H1 (cell line): ENCODE data around the gene NR2E3. TPM values are rescaled to one million over a fixed set of nuclear protein-coding genes. Genes with fewer than 3 reads are reported as not detected.

Source experiments
- CTCF ChIA-PET: fragments of 300-600 bp; sonication (Branson Sonifier 250); formaldehyde crosslinking; loops from one replicate; lab custom pipeline; 2021; ENCODE audit not compliant: partially characterized antibody; lab: Charles Lee
- POLR2A ChIA-PET: fragments of 300-600 bp; sonication (Branson Sonifier 250); formaldehyde crosslinking; loops from one replicate; lab custom pipeline; 2021; ENCODE audit warnings: inconsistent platforms; ENCODE audit not compliant: partially characterized antibody; lab: Charles Lee
- DNase-seq, 2 experiments: peaks; one replicate each; pipeline versions ENCODE4 v3.0.0 to v3.0.0-alpha.2; 2010 to 2022; ENCODE audit warnings: low spot score in 2 of 2, low read depth in 1 of 2, mixed read lengths in 1 of 2
- FAIRE-seq: peaks from 2 replicates; lab custom pipeline; 2011; peaks lifted over from hg19 to GRCh38; lab: Jason Lieb, UNC
- H2AFZ ChIP-seq: 2 replicates; pipeline ENCODE4 v1.8.1; 2012; ENCODE audit warnings: low read length, inconsistent platforms
- H2AK5ac ChIP-seq: 2 replicates; pipeline ENCODE4 v1.6.1; 2013; ENCODE audit warnings: low read depth, low read length
- H2BK120ac ChIP-seq: replicated peaks from 2 replicates; pipeline ENCODE3; 2013; ENCODE audit warnings: low read depth, low read length, inconsistent platforms
- H2BK12ac ChIP-seq: 2 replicates; pipeline ENCODE4 v1.6.1; 2013; ENCODE audit warnings: low read depth, low read length
- H2BK15ac ChIP-seq: 2 replicates; pipeline ENCODE4 v1.6.1; 2013; ENCODE audit warnings: low read length
- H2BK20ac ChIP-seq: 2 replicates; pipeline ENCODE4 v1.6.1; 2013; ENCODE audit warnings: low read length
- H2BK5ac ChIP-seq: 2 replicates; pipeline ENCODE4 v1.6.1; 2013; ENCODE audit warnings: low read depth, low read length
- H3K14ac ChIP-seq: 2 replicates; pipeline ENCODE4 v1.6.1; 2013; ENCODE audit warnings: inconsistent platforms; ENCODE audit not compliant: insufficient read length
- H3K18ac ChIP-seq: 2 replicates; pipeline ENCODE4 v1.6.1; 2013; ENCODE audit warnings: low read length; ENCODE audit errors: extremely low read depth
- H3K23ac ChIP-seq: 2 replicates; pipeline ENCODE4 v1.6.1; 2013; ENCODE audit warnings: inconsistent platforms; ENCODE audit not compliant: insufficient read length
- H3K23me2 ChIP-seq: 2 replicates; pipeline ENCODE4 v1.6.1; 2013; ENCODE audit warnings: low read depth, low read length
- H3K27ac ChIP-seq: 2 replicates; pipeline ENCODE4 v1.6.1; 2011; ENCODE audit warnings: low read depth, low read length, inconsistent platforms
- H3K27me3 ChIP-seq, 4 experiments: replicated peaks in 1 of 4; 1 replicate in 1 of 4; 2 replicates in 3 of 4; pipeline versions ENCODE4 v1.6.1 to v1.8.1; 2011 to 2013; ENCODE audit warnings: low read length in 3 of 4, mild to moderate bottlenecking in 3 of 4, inconsistent platforms in 2 of 4, mixed read lengths in 2 of 4, moderate library complexity in 1 of 4; ENCODE audit not compliant: control insufficient read depth in 3 of 4, insufficient read depth in 3 of 4; ENCODE audit errors: extremely low read depth in 1 of 4
- H3K36me3 ChIP-seq, 4 experiments: 2 replicates each; pipeline versions ENCODE4 v1.6.1 to v1.8.1; 2011 to 2013; ENCODE audit warnings: mild to moderate bottlenecking in 4 of 4, low read length in 3 of 4, moderate library complexity in 2 of 4, control low read depth in 1 of 4, inconsistent platforms in 1 of 4; ENCODE audit not compliant: insufficient read depth in 4 of 4, control insufficient read depth in 2 of 4
- H3K4ac ChIP-seq: replicated peaks from 2 replicates; pipeline ENCODE3; 2013; ENCODE audit warnings: low read length, low read depth, mixed read lengths, inconsistent platforms; ENCODE audit not compliant: insufficient read length
- H3K4me1 ChIP-seq, 4 experiments: replicated peaks in 1 of 4; 1 replicate in 1 of 4; 2 replicates in 3 of 4; pipeline versions ENCODE4 v1.6.1 to v1.8.1; 2011 to 2013; ENCODE audit warnings: low read length in 3 of 4, inconsistent platforms in 2 of 4, mixed read lengths in 1 of 4; ENCODE audit not compliant: insufficient read depth in 4 of 4, control insufficient read depth in 3 of 4
- H3K4me2 ChIP-seq, 2 experiments: 2 replicates each; pipeline versions ENCODE4 v1.6.1 to v1.8.1; 2011 to 2013; ENCODE audit warnings: low read depth in 2 of 2, low read length in 2 of 2, control low read depth in 1 of 2, inconsistent platforms in 1 of 2, mild to moderate bottlenecking in 1 of 2; ENCODE audit not compliant: insufficient read depth in 1 of 2
- H3K4me3 ChIP-seq, 4 experiments: fragments of 200-600, 300-600 bp in 1 of 4; sonication (generic), shearing (Covaris generic), sonication (Bioruptor Twin) in 1 of 4; 2 replicates each; pipeline versions ENCODE4 v1.5.1 to v1.8.1; 2011 to 2016; ENCODE audit warnings: low read length in 4 of 4, low read depth in 3 of 4, control low read depth in 2 of 4, inconsistent platforms in 2 of 4, mild to moderate bottlenecking in 2 of 4, mixed read lengths in 1 of 4, moderate library complexity in 1 of 4; ENCODE audit not compliant: insufficient read depth in 2 of 4; ENCODE audit errors: extremely low read depth in 1 of 4
- H3K56ac ChIP-seq: replicated peaks from 2 replicates; pipeline ENCODE3; 2013; ENCODE audit warnings: low read depth, mild to moderate bottlenecking, mixed read lengths, low read length, inconsistent platforms; ENCODE audit not compliant: insufficient read length
- H3K79me1 ChIP-seq: 2 replicates; pipeline ENCODE4 v1.6.1; 2013; ENCODE audit warnings: low read depth, low read length, control low read depth
- H3K79me2 ChIP-seq, 2 experiments: 2 replicates each; pipeline versions ENCODE4 v1.6.1 to v1.8.1; 2012 to 2013; ENCODE audit warnings: low read length in 2 of 2, mild to moderate bottlenecking in 2 of 2, inconsistent platforms in 1 of 2; ENCODE audit not compliant: insufficient read depth in 2 of 2, control insufficient read depth in 1 of 2
- H3K9ac ChIP-seq, 4 experiments: replicated peaks in 1 of 4; 1 replicate in 1 of 4; 2 replicates in 3 of 4; pipeline versions ENCODE4 v1.6.1 to v1.8.1; 2011 to 2013; ENCODE audit warnings: low read depth in 3 of 4, low read length in 3 of 4, control low read depth in 2 of 4, mild to moderate bottlenecking in 2 of 4, moderate library complexity in 2 of 4, inconsistent platforms in 1 of 4; ENCODE audit errors: extremely low read depth in 1 of 4
- H3K9me3 ChIP-seq, 2 experiments: 2 replicates each; pipeline versions ENCODE4 v1.6.1 to v1.8.1; 2012 to 2013; ENCODE audit warnings: mild to moderate bottlenecking in 2 of 2, moderate library complexity in 2 of 2, control low read depth in 1 of 2, inconsistent platforms in 1 of 2, low read depth in 1 of 2, low read length in 1 of 2, mixed read lengths in 1 of 2; ENCODE audit not compliant: insufficient read depth in 2 of 2
- H4K20me1 ChIP-seq, 2 experiments: replicated peaks in 1 of 2; 2 replicates each; pipeline versions ENCODE3 to v1.8.1; 2011 to 2013; ENCODE audit warnings: inconsistent platforms in 2 of 2, low read length in 2 of 2, mild to moderate bottlenecking in 1 of 2; ENCODE audit not compliant: insufficient read depth in 2 of 2, control insufficient read depth in 1 of 2
- H4K5ac ChIP-seq: 2 replicates; pipeline ENCODE4 v1.6.1; 2013; ENCODE audit warnings: low read length, low read depth, mixed read lengths, inconsistent platforms; ENCODE audit not compliant: insufficient read length
- H4K8ac ChIP-seq: 2 replicates; pipeline ENCODE4 v1.8.0; 2013; ENCODE audit warnings: mild to moderate bottlenecking, moderate library complexity, low read length, inconsistent platforms; ENCODE audit not compliant: insufficient read depth; ENCODE audit errors: extremely low read depth
- H4K91ac ChIP-seq: replicated peaks from 2 replicates; pipeline ENCODE3; 2013; ENCODE audit warnings: low read length, mixed read lengths, inconsistent platforms; ENCODE audit not compliant: insufficient read length
- CTBP2 ChIP-seq: IDR thresholded peaks from 2 replicates; pipeline ENCODE4 v1.7.0; 2011; ENCODE audit warnings: borderline replicate concordance, mild to moderate bottlenecking, moderate library complexity, mixed read lengths, low read length; ENCODE audit not compliant: insufficient read depth, insufficient read length
- EGR1 ChIP-seq: IDR thresholded peaks from 2 replicates; pipeline ENCODE4 v1.6.1; 2011; ENCODE audit warnings: low read depth, low read length, borderline replicate concordance
- EZH2 ChIP-seq: fragments of 200-600 bp; sonication (generic); IDR thresholded peaks from 2 replicates; pipeline ENCODE4 v1.7.1; 2012; ENCODE audit warnings: low read depth, mild to moderate bottlenecking, moderate library complexity, low read length, inconsistent platforms; ENCODE audit not compliant: severe bottlenecking
- JUND ChIP-seq: IDR thresholded peaks from 2 replicates; pipeline ENCODE4 v1.6.1; 2011; ENCODE audit warnings: mild to moderate bottlenecking, improper control_type of control experiment, low read length
- SAP30 ChIP-seq: fragments of 300-600 bp; sonication (generic); IDR thresholded peaks from 2 replicates; pipeline ENCODE4 v1.7.1; 2012; ENCODE audit warnings: low read length, moderate library complexity, mild to moderate bottlenecking, inconsistent platforms; ENCODE audit not compliant: insufficient read depth, insufficient replicate concordance
- SP2 ChIP-seq: IDR thresholded peaks from 2 replicates; pipeline ENCODE4 v1.6.1; 2012; ENCODE audit warnings: mild to moderate bottlenecking, low read length, inconsistent platforms
- TEAD4 ChIP-seq: IDR thresholded peaks from 2 replicates; pipeline ENCODE4 v1.6.1; 2012; ENCODE audit warnings: low read depth, low read length, inconsistent platforms, mixed read lengths
- WGBS, 2 experiments: shearing (Covaris generic) in 1 of 2; methylation state at CpG; one replicate each; pipeline versions ENCODE4 v1.1.6 to v1.1.7; 2013 to 2015; ENCODE audit warnings: low lambda C conversion rate in 2 of 2, mixed read lengths in 2 of 2, inconsistent platforms in 1 of 2, low coverage in 1 of 2, missing lambda C conversion rate in 1 of 2; ENCODE audit not compliant: insufficient replicate concordance in 2 of 2, insufficient coverage in 1 of 2, insufficient read length in 1 of 2; ENCODE audit errors: extremely low coverage in 1 of 2, missing lambda C conversion rate in 1 of 2; 5-methylcytosine and 5-hydroxymethylcytosine counted together
- polyA plus RNA-seq, 7 experiments: library from polyadenylated mRNA; depleted of rRNA in 3 of 7; stranded (reverse) in 5 of 7; unstranded in 2 of 7; fragments of >200 nt in 5 of 7; fragments of 200-250 nt in 2 of 7; gene quantifications; 1 replicate in 5 of 7; 2 replicates in 1 of 7; 4 replicates in 1 of 7; pipeline versions ENCODE4 v1.2.1 to v1.2.3, GENCODE V29; 2011 to 2013; ENCODE audit warnings: missing spikeins in 2 of 7, mixed read lengths in 2 of 7
- total RNA-seq: library from RNA; stranded (reverse); fragmentation: NEBNext Ultra II Directional; extraction: Animal tissue kit (Norgen Biotek cat#: 25700); gene quantifications from 2 replicates; pipeline ENCODE4 v1.2.1, GENCODE V29; 2021
- TF ChIP-seq, protein P1 (sequence below): IDR thresholded peaks from 2 replicates; pipeline ENCODE4 v1.6.1; 2012; ENCODE audit warnings: low read length, inconsistent platforms

NR2E3 gene
- total and polyA plus RNA-seq, 2 of the 8 experiments (the other 6 are each of a cell fraction or from before 2014, with no cell fraction given), result 0.56 to 0.80 TPM

DNA sequence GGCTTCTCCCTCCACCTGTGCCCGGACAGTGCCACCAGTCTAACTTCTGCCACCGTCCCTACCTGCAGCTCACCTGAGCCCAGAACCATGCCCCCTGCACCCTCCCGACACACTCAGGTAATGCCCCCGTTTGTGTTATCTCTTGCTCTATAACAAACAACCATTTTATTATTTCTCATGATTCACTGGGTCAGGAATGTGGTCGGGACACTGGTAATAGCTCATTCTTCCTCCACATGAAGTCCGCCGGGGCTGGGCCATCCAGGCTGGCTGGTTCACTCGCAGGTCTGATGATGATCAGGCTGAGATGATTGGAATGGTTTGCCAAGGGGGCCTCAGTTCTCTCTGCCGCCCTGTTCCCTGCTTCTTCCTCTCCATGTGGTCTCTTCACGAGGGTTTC, 20.3 kb upstream of the NR2E3 start:
- no peak overlapping the region for H3K4me2 ChIP-seq

More for the DNA sequence above, 20.3 kb upstream of the NR2E3 start:
- Histone ChIP-seq H2BK15ac (no peak overlapping the region), H2BK20ac (no peak overlapping the region), H2AK5ac (no peak overlapping the region), H3K36me3 (no peaks in the 10 kb centered on the region), H2AFZ (no peak overlapping the region), H3K4ac (no peak overlapping the region), H3K4me3 (no peak overlapping the region), H2BK12ac (no peak overlapping the region), H4K20me1 (peaks cover 0 to 2% of the 10 kb centered on the region in 2 experiments), H3K18ac (no peak overlapping the region), H3K79me2 (no peaks in the 10 kb centered on the region), H3K23ac (no peak overlapping the region), H3K27ac (no peak overlapping the region), H3K9me3 (no peaks in the 10 kb centered on the region), H2BK5ac (no peak overlapping the region), H3K79me1 (no peaks in the 10 kb centered on the region), H4K5ac (no peak overlapping the region), H3K23me2 (peaks cover 3% of the 10 kb centered on the region; the same call in 1 of the 2 replicates), H3K14ac (no peak overlapping the region), H4K91ac (no peak overlapping the region), H3K4me1 (no peaks in the 10 kb centered on the region), H3K56ac (no peak overlapping the region), H2BK120ac (no peak overlapping the region), H3K27me3 (no peaks in the 10 kb centered on the region), H4K8ac (peak overlapping the region; percentile 38; the same call in 1 of the 2 replicates), H3K9ac (no peak overlapping the region)
- TF ChIP-seq SAP30, result no peak
- TF ChIP-seq CTBP2, result no peak
- no peak for TF ChIP-seq JUND
- no peak for TF ChIP-seq TEAD4
- no peak for TF ChIP-seq SP2
- TF ChIP-seq, protein P1, sequence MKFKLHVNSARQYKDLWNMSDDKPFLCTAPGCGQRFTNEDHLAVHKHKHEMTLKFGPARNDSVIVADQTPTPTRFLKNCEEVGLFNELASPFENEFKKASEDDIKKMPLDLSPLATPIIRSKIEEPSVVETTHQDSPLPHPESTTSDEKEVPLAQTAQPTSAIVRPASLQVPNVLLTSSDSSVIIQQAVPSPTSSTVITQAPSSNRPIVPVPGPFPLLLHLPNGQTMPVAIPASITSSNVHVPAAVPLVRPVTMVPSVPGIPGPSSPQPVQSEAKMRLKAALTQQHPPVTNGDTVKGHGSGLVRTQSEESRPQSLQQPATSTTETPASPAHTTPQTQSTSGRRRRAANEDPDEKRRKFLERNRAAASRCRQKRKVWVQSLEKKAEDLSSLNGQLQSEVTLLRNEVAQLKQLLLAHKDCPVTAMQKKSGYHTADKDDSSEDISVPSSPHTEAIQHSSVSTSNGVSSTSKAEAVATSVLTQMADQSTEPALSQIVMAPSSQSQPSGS, result no peak
- no peak for TF ChIP-seq EZH2
- no peak for TF ChIP-seq EGR1
- DNase-seq (peak in 1 of 2 experiments; percentile 33), FAIRE-seq (no peak)
- WGBS, 2 experiments, result 96% methylated on average over 10 of the region's 10 CpGs; no CpG with 5 or more reads in 1 of the 2 experiments
- POLR2A ChIA-PET, result interaction anchor here (0.7 kb wide), 1 partner anchor 12 kb away, joined by 3 read pairs; no protein-coding TSS in a partner anchor
- CTCF ChIA-PET, result interaction anchor here (0.6 to 5.7 kb wide), 5 partner anchors 9 to 1034 kb away, joined by 3 to 62 read pairs (median 9); no protein-coding TSS in a partner anchor
